OCI-LY1 (cell line): ENCODE results near the gene CDK5RAP2.

ENCODE experiments used
- CTCF ChIP-seq: fragments of 200-600 bp; sonication (generic), shearing (Covaris generic); IDR thresholded peaks from 2 replicates; pipeline ENCODE4 v1.5.1; 2017; ENCODE audit warnings: mild to moderate bottlenecking, antibody characterized with exemption, low read length, moderate library complexity, mixed read lengths
- EZH2 ChIP-seq: fragments of 200-600 bp; sonication (generic), shearing (Covaris generic); IDR thresholded peaks from 2 replicates; pipeline ENCODE4 v1.8.0; 2017; ENCODE audit warnings: borderline replicate concordance, mixed run types, mild to moderate bottlenecking, antibody characterized with exemption, low read length, moderate library complexity, mixed read lengths

- TF ChIP-seq CTCF = no peak
- no peak for TF ChIP-seq EZH2
Observed at GRCh38 chr9:120443976-120444375, 136.0 kb downstream of the CDK5RAP2 start.
